HG02970 (cell line): ENCODE data around the gene LUC7L.
"Not testable (repeated sequence)": the region's sequence is repeated elsewhere in the genome, so short reads cannot be mapped to it uniquely, and the experiment has no call there.

ENCODE experiments used
- ATAC-seq: cut with Tn5 transposase; IDR thresholded peaks from one replicate; pipeline ENCODE4 v1.9.1; 2021; ENCODE audit warnings: mild to moderate bottlenecking, moderate library complexity, moderate number of reproducible peaks; ENCODE audit not compliant: unreplicated experiment, low FRiP score

Gene LUC7L, protein sequence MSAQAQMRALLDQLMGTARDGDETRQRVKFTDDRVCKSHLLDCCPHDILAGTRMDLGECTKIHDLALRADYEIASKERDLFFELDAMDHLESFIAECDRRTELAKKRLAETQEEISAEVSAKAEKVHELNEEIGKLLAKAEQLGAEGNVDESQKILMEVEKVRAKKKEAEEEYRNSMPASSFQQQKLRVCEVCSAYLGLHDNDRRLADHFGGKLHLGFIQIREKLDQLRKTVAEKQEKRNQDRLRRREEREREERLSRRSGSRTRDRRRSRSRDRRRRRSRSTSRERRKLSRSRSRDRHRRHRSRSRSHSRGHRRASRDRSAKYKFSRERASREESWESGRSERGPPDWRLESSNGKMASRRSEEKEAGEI

DNA sequence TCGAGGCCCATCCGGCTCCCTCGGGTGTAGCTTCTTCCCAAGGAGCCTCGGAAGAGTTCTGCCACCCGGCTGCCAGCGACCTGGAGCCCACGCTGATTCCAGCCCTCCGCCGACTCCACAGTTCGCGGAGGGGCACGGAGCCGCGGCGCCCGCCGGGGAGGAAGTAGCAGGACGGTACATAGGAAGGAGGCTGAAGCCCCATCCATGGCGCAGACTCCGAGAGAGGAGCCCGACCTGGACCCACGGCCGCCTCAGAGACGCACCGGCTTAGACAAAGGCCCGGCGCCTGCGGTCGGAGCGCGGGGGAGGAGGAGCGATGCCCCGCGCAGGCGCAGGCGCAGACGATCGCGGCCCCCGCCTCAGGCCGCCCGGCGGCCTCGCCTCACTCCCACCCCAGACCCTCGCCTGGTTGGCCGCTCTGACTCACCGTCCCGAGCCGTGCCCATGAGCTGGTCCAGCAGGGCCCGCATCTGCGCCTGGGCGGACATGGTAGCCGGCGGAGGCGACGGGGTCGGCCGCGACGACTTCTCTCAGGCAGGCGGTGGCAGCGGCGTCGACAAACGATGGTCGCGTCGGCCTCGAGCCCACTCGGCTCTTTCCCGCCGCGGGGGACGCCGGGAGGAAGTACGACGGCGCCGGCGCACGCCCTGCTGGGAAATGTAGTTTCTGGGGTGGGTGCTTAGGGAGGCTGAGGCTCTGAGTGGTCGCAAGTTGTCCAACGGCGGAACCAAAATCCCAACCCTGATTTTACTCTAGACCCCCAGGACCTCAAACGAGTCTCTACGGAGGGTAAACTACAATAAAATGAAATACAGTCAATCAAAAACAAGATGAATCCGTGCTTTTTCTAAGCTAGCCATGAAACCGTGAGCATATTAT lies at the start of gene LUC7L:
Gene LUC7L, minus strand, starts transcription at position 598 of the 879 bp plus-strand sequence. Its CDS starts 110 bp downstream, at position 488.
- ATAC-seq: peak; percentile 90

DNA sequence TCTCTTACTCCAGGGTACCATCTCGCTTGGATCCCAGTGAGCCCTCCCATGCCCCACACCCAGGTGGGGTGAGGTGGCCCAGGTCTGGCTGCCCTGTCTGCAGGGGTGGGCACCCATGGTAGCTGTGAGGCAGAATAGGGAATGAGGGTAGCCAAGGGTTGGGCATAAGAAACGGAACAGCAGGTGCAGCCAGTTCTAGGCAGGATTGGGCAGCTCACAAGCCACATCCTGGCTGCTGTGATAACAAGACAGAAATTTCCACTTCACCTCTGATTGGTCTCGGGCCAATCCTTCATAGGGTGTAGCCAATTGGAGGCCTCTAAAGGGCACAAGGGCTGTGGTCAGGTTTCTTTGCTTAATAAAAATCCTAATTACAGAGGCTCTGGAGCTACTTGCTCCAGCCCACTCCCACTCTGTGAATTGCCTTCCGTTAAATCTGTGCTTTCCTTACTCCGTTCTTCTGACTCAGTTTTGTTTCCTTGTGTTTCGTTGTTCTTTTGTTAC lies 49.7 kb upstream of the LUC7L start:
- no peak for ATAC-seq

DNA sequence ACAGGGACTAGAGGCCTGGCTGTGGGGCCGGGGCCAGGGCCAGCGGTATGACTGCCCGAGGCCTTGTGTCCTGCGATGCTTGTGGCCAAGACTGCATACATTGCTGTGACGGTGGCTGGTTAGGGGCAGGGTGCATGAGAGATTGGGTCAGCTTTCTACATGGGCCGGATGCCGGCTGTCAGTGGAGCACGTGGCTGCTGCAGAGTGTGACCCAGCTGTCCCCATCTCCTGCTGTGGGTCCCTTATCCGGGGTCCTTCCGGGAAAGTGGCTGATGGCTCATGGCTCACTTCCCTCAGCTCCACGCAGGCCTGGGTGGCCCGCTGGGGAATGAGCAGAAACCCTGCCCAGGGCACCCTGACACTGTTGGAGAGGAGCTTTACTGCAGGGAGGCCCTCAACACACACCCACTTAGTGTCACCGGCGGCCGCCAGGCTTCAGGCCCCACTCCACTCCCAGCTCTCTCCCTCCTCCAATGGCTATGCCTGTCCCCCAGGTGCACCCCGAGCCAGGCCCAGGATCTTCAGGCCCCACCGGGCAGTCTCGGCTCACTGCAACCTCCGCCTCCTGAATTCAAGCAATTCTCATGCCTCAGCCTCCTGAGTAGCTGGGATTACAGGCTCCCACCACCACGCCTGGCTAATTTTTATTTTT lies 47.3 kb upstream of the LUC7L start:
- ATAC-seq: no peak

DNA sequence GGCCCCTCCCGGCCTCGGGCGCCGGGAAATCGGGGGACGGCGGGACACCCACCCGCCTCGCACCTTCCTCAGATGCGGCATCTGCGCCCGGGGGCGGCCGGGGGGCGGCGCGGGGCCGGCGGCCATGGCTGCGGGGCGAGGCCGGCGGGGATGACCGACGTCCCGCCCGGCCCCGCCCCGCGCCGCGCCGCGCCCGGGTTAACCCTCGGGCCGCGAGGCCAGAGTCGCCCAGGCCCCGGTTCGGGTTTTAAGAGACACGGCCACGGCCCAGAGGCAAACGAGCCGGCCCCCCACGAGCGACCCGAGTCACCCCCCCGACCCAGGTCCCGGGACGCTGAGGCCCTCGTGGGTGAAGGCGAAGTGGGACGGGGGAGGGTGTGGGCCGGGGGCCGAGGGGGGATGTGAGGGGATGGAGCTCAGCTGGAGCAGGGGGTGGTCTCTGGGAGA lies 46.6 kb upstream of the LUC7L start, which contains the start of gene RGS11:
Gene RGS11, minus strand, starts transcription at position 159 of the 447 bp plus-strand sequence. Its CDS starts 33 bp downstream, at position 126.
- no peak for ATAC-seq

DNA sequence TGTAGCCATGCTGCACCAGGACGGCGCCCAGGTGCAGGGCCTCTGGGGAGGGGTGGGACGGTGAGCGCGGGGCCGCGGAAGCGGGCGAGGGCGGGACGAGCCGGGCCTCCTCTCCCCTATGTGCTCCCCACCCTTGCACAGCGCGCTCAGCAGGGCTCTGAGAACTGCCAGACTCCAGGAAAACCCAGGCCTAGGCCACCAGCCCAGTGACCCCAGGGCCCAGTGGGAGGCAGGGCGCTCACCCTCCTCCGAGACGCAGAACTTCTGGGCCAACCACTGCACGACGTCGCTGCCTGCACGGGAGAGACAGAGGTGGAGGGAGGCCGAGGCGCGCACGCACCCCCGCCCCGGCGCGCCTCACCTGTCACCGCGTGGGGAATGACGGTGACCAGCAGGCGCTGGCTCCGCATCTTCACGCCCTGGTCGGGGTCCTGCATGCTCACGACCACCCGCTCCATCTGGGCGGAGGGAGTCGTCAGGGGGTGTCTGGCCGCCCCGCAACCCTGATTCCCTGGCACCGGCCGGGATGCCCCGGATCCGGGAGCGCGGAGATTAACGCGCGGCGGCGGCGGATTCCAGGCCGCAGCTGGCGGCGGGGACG lies 45.9 kb upstream of the LUC7L start:
- ATAC-seq: no peak

DNA sequence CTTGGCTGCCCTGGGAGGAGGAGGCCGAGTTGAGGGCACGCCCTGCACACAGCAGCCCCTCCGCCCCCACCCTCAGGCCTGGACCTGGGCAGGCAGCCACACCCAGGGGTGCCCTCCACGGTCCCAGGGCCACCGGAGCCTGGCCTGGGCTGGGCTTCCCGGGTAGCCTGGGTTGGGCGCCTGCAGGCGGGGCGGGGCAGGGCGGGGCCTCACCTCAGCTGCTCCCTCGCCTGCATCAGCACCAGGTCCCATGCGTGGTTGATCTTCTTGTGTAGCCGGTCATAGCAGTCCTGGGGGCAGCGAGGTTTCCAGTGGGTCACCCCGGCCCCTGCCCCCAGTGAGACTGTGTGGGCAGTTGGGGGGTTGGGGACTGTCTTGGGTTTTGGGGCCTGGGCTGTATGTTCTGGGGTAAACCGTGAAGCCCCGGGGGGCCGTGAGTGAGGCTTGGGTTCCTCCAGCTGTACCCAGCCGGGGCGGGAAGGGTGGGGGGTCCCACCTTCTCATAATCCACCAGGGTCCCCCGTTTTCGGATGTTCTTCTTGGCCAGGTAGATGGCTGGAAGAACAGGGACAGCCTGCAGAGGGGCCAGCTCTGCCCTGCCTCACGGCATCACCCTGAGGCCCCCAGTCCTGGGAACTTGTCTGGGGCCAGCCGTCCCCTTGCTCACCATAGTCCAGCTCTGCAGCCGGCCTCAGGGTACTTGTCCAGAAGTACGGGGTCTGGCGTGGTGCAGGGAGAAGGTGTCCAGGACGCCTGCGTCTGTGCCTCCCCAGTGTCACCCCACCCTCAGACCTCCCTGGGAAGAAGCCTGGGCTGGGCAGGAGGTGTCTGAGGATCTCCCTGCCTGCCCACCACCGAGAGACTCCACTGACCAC lies 44.5 kb upstream of the LUC7L start:
- ATAC-seq: no peak

DNA sequence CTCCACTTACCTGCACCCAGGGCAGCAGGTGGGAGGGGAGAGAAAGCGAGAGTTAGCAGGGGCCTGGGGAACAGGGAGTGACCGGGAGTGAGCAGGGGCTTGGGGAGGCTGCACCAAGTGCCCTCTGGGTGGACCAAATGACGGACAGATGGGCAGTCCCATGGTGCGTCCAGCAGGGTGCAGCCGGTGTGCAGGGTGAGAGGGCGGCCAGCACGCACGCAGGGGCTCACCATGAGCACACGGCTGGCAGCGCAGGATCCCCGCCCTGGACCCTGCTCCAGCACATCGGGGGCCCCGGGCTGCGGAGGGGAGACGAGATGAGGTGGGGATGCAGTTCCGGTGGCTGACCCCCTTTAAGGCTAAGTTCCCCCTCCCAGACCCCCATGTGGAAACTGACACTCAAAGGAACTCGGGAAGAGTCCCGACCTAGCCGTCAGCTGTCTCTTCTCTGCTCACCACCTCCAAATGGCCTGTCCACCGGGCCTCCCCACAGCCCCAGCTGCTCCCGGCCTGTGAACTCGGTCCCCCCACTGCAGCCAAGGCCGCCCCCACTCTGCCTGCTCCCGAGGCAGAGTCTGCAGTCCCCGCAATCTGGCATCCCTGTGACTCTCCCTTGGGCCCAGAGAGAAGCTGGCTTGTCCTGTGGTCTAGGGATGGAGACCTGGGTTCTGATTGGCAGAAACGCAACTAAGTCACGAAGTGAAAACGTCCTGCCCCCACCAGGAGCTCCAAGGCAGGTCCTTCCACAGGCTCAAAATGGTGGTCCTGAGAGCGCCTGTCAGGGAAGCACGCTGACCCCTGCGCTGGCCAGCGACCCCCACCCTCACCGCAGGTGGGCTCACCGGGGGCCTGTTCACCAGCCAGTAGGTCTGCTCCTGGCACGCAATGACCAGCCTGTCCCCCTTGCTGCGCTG lies 43.6 kb upstream of the LUC7L start:
- ATAC-seq: no peak

DNA sequence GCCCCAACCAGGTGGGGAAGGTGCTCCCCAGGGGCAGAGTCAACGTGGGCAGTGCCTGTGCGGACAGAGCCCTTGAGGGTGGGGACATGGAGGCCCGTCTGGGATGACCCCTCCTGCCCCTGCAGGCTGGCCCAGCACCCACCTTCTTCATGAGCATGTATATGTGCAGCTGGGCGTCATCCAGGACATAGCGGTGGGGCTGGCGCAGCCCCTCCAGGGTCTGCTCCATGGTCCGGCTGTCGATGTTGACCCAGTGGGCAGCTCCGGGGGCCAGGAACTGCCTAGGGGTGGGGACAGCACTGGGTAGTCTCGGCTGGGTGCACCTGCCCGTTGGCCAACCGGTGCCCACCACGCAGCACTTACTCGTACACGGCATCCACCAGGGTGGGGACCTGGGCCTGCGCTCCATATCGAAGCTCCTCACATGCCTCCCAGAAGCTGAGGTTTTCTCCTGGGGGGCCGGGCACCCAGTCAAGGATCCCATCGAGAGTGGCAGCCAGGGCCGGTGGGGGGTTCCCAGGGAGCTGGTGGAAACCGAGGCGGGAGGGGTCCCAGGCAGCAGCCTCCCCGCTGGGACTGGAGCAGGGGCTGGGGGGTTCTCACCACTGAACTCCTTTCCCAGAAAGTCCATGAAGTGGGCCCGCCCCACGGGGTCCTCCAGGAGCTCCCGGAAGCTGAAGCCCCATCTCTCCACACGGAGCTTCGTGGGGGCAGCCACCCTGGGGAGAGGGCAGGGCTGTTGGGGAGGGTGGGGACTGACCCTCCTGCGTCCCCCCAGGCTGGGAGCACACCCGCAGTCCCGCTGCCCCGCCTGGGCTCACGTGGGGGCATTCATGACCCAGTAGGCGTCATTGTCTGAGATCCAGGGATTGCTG lies 41.4 kb upstream of the LUC7L start:
- ATAC-seq: no peak

DNA sequence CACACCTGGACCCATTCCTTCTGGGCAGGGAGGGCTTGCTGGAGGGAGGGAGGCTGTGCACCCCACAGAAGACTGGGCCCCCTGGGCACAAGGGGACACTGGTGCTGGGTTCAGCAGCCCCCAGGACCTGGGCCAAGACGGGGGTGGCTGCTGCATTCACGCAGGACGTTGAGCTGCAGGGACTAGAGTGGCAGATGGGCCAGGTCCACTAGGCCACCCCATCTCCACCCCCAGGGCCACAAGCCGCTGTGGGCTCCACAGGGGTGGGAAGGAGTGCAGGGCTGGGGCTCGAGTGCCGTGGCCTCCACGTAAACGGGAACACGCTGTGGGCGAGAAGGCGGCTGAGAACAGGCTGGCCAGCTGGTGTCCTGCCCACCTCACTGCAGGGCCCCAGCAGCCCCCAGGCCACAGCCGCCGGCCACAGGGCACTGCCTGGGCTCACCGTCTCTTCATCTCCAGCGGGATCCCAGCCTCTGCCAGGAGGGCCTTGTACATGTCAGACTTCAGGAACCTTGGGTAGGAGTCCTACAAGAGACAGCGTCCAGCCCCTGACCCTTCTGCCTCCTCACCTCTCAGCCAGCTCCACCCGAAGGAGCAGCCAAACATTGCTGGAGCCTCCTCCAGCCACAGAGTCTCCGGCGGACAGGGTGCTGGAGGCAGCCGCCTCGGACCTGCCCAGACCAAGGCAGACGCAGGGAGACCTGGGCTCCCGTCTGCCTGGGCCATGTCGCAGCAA lies 40.0 kb upstream of the LUC7L start:
- no peak for ATAC-seq

DNA sequence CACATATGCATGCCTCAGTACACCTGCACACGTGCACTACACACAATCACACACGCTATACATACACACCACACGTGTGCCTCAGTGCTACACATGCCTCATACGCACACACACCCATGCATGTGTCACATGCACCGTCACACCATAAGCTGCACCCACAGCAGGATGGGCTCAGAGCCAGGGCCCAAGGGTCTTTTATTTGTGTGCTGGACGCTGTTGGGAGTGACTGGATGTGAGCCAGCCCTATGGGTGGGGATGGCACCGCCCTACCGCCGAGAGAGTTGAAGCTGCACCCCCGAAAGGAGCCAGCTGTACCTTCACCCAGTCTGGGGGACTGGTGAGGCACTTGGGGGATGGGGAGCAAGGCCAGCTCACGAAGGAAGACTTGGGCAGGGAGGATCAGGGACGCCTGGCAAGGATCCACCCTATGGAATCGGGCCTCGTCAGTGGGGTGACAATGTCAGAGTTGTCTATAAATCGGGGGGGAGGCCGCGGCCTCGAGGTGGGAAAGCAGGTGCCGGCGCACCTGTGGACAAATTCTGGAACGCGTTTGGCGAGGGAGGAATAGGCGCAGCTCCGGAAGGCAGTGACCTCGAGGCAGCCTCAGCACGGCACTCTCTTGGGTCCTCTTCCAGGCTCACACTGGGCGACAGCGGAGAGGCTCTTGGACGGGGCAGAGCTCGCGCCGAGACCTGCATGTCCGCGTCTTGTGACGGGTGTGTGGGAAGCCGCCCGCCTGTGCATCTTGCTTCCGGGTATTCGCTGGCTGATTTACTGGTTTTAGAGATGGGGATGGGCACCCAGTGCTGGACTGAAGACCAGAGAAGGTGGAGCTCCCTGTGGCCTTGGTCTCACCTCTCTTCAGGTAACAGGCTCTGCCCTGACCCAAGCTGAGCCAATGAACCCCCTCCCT lies 39.1 kb upstream of the LUC7L start:
- no peak for ATAC-seq

DNA sequence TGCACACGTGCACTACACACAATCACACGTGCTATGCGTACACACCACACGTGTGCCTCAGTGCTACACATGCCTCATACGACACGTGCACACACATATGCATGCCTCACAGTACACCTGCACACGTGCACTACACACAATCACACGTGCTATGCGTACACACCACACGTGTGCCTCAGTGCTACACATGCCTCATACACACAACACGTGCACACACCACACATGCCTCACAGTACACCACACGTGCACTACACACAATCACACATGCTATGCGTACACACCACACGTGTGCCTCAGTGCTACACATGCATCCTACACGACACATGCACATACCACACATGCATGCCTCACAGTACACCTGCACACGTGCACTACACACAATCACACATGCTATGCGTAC lies 38.3 kb upstream of the LUC7L start:
- not testable (repeated sequence) for ATAC-seq

DNA sequence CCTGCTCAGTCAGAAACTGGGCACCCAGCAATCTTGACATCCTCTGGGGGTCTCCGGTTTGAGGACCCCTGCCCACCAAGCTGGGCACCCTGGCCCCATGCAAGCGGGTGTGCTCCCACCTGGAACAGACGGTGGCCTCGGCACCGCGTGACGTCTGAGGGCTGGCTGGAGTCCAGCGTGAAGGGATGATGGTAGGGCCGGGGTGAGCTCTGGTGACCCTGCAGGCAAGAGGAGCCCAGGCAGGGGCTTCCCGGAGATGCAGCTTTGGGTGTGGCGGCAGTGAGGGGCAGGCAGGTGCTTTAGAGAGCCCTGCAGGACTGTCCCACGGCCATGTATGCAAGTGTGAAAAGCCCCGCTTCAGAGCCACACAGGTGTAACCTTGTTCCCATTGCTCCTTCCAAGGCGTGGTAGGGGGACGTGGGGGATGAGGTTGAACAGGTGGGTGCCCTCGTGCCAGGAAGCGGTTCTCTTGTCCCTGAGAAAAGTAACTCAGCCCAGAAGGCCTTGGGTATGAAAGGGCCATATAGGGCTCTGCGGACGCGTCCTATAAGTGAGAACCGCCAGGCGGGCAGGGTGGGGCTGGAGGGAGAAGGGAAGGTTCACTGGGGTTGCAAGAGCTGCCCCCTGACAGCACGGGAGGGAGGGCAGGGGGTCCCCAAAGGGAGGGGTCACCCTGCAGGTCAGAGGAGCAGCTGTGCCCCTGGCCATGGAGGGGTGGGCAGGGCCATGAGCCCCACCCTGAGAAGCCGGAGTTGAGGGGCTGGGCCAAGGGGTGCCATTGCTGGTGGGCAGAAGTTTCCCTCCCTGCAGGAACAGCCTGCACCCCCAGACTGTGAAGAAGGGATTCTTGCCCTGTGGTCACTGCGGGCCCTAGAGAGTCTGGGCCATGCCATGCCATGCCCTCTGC lies 37.3 kb upstream of the LUC7L start:
- no peak for ATAC-seq

DNA sequence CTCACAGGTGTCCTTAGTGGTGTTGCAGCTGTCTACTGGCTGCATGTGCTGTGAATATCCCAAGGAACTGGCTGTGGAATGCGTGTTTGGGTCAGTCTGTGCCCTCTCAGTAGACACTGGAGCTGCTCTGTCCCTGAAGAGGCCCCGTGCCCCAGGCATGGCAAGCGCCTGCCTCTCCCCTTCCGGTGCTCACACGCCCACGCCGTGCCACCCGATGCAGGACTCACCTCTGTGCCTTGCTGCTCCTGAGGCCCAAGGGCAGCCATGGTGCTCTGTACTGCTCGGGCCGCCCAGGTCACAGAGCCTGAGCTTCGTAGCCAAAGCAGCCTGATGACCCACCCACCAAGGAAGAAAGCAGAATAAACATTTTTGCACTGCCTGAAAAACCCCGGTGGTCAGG lies 36.5 kb upstream of the LUC7L start:
- no peak for ATAC-seq

DNA sequence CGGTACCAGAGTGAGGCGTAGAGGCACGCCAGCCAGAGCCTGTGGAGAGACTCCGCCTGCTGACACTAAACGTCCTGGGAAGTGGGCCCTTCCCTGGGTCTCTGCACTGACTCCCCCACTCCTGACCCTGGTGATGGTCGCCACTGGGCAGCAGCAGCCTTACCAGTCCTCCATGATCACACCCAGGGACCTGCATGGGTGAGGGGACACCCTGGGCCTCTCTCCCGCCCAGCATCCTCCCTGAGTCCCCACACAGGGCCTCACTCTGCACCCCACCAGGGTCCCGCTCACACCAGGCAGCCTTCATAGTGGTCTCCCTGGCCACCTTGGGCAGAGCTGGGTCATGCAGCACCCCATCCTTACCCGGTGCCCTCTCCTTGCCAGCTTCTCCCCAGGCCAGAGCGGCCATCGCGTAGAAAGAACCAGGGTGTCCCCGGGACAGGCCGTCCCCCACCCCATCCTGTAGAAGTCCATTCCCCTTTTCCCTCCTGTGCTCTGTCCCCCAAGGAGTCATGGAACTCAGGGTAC lies 35.8 kb upstream of the LUC7L start:
- no peak for ATAC-seq
